H9 (cell line): ENCODE results near the gene RBM33. TPM values are rescaled to one million over a fixed set of nuclear protein-coding genes. Genes with fewer than 3 reads are reported as not detected.

Experiments used
- DNase-seq: peaks from one replicate; pipeline ENCODE4 v3.0.0-alpha.2; 2017
- H2AFZ ChIP-seq: one replicate; pipeline ENCODE4 v1.6.1; 2013; ENCODE audit warnings: mild to moderate bottlenecking, low read length, control low read depth, moderate library complexity
- H2AK5ac ChIP-seq: 2 replicates; pipeline ENCODE4 v1.6.1; 2013; ENCODE audit warnings: low read length, control low read depth, mixed read lengths; ENCODE audit not compliant: insufficient read length
- H2BK120ac ChIP-seq: one replicate; pipeline ENCODE4 v1.6.1; 2013; ENCODE audit warnings: low read depth, mild to moderate bottlenecking, low read length, control low read depth, inconsistent platforms; ENCODE audit not compliant: poor library complexity, severe bottlenecking
- H2BK12ac ChIP-seq: 2 replicates; pipeline ENCODE4 v1.6.1; 2013; ENCODE audit warnings: low read length, control low read depth, mixed read lengths, low read depth; ENCODE audit not compliant: insufficient read length
- H2BK15ac ChIP-seq: 2 replicates; pipeline ENCODE4 v1.6.1; 2013; ENCODE audit warnings: low read depth, low read length, control low read depth
- H2BK20ac ChIP-seq: one replicate; pipeline ENCODE4 v1.6.1; 2013; ENCODE audit warnings: low read depth, mild to moderate bottlenecking, low read length, control low read depth, inconsistent platforms; ENCODE audit not compliant: poor library complexity, severe bottlenecking
- H2BK5ac ChIP-seq: 2 replicates; pipeline ENCODE4 v1.6.1; 2013; ENCODE audit warnings: low read length, control low read depth, mixed read lengths; ENCODE audit not compliant: insufficient read length
- H3K14ac ChIP-seq: 2 replicates; pipeline ENCODE4 v1.6.1; 2013; ENCODE audit warnings: low read length, control low read depth; ENCODE audit not compliant: insufficient read depth
- H3K18ac ChIP-seq: 2 replicates; pipeline ENCODE4 v1.6.1; 2013; ENCODE audit warnings: low read depth, mild to moderate bottlenecking, mixed read lengths, low read length, control low read depth; ENCODE audit not compliant: insufficient read length
- H3K23ac ChIP-seq: 2 replicates; pipeline ENCODE4 v1.6.1; 2013; ENCODE audit warnings: low read length, control low read depth, mixed read lengths, low read depth; ENCODE audit not compliant: insufficient read length
- H3K23me2 ChIP-seq: 2 replicates; pipeline ENCODE4 v1.6.1; 2013; ENCODE audit warnings: low read depth, mild to moderate bottlenecking, mixed read lengths, low read length, control low read depth; ENCODE audit not compliant: insufficient read length, poor library complexity, severe bottlenecking
- H3K27ac ChIP-seq: 2 replicates; pipeline ENCODE4 v1.5.1; 2013; ENCODE audit warnings: low read length, control low read depth, mixed read lengths, low read depth; ENCODE audit not compliant: insufficient read length
- H3K27me3 ChIP-seq: 2 replicates; pipeline ENCODE4 v1.6.1; 2013; ENCODE audit warnings: low read length, control low read depth, inconsistent platforms; ENCODE audit not compliant: insufficient read depth
- H3K4ac ChIP-seq: 2 replicates; pipeline ENCODE4 v1.6.1; 2013; ENCODE audit warnings: low read depth, mild to moderate bottlenecking, control low read depth, inconsistent platforms, low read length, moderate library complexity
- H3K4me1 ChIP-seq: 2 replicates; pipeline ENCODE4 v1.6.1; 2013; ENCODE audit warnings: low read length, control low read depth, inconsistent platforms; ENCODE audit not compliant: insufficient read depth
- H3K4me2 ChIP-seq: 2 replicates; pipeline ENCODE4 v1.6.1; 2013; ENCODE audit warnings: low read length, control low read depth, mixed read lengths; ENCODE audit not compliant: insufficient read length, insufficient read depth
- H3K56ac ChIP-seq: 2 replicates; pipeline ENCODE4 v1.6.1; 2013; ENCODE audit warnings: low read depth, mild to moderate bottlenecking, mixed read lengths, low read length, control low read depth; ENCODE audit not compliant: insufficient read length
- H3K79me1 ChIP-seq: 2 replicates; pipeline ENCODE4 v1.6.1; 2013; ENCODE audit warnings: low read depth, mild to moderate bottlenecking, moderate library complexity, low read length, control low read depth, inconsistent platforms; ENCODE audit not compliant: insufficient read depth, poor library complexity, severe bottlenecking
- H3K79me2 ChIP-seq: 2 replicates; pipeline ENCODE4 v1.6.1; 2013; ENCODE audit warnings: low read length, control low read depth, inconsistent platforms; ENCODE audit not compliant: insufficient read depth
- H3K9ac ChIP-seq: 2 replicates; pipeline ENCODE4 v1.6.1; 2013; ENCODE audit warnings: low read length, control low read depth, mixed read lengths; ENCODE audit not compliant: insufficient read length; ENCODE audit errors: extremely low read depth
- H3K9me3 ChIP-seq: one replicate; pipeline ENCODE4 v1.6.1; 2013; ENCODE audit warnings: low read depth, low read length, inconsistent platforms; ENCODE audit not compliant: control insufficient read depth
- H3T11ph ChIP-seq: one replicate; pipeline ENCODE4 v1.6.1; 2013; ENCODE audit warnings: mild to moderate bottlenecking, low read length, control low read depth, inconsistent platforms
- H4K20me1 ChIP-seq: one replicate; pipeline ENCODE4 v1.6.1; 2013; ENCODE audit not compliant: control insufficient read depth, insufficient read length, insufficient read depth
- H4K5ac ChIP-seq: 2 replicates; pipeline ENCODE4 v1.6.1; 2013; ENCODE audit warnings: low read depth, mild to moderate bottlenecking, mixed read lengths, low read length, control low read depth; ENCODE audit not compliant: insufficient read length
- H4K8ac ChIP-seq: replicated peaks from 2 replicates; pipeline ENCODE4 v1.6.1; 2013; ENCODE audit warnings: low read length, control low read depth, mixed read lengths, low read depth; ENCODE audit not compliant: insufficient read length
- H4K91ac ChIP-seq: 2 replicates; pipeline ENCODE4 v1.6.1; 2013; ENCODE audit warnings: low read depth, mild to moderate bottlenecking, moderate library complexity, mixed read lengths, low read length, control low read depth; ENCODE audit not compliant: insufficient read length
- H3K27ac Mint-ChIP-seq, 3 experiments: 2 replicates in 2 of 3; 3 replicates in 1 of 3; pipeline ENCODE4 v1.8.0; 2020 to 2021; ENCODE audit warnings: mixed read lengths in 3 of 3, mild to moderate bottlenecking in 1 of 3, moderate library complexity in 1 of 3
- H3K27me3 Mint-ChIP-seq: 2 replicates; pipeline ENCODE4 v1.8.0; 2021; ENCODE audit warnings: low read depth, mild to moderate bottlenecking, moderate library complexity, mixed read lengths
- H3K36me3 Mint-ChIP-seq, 3 experiments: 2 replicates in 2 of 3; 3 replicates in 1 of 3; pipeline ENCODE4 v1.8.0; 2020 to 2021; ENCODE audit warnings: low read depth in 3 of 3, mixed read lengths in 3 of 3; ENCODE audit not compliant: insufficient read depth in 1 of 3
- H3K4me1 Mint-ChIP-seq, 2 experiments: 2 replicates each; pipeline ENCODE4 v1.8.0; 2020; ENCODE audit warnings: mixed read lengths in 2 of 2
- H3K4me3 Mint-ChIP-seq, 2 experiments: 2 replicates in 1 of 2; 3 replicates in 1 of 2; pipeline ENCODE4 v1.8.0; 2020 to 2021; ENCODE audit warnings: mild to moderate bottlenecking in 2 of 2, mixed read lengths in 2 of 2, moderate library complexity in 1 of 2
- H3K9me3 Mint-ChIP-seq, 2 experiments: 2 replicates in 1 of 2; 3 replicates in 1 of 2; pipeline ENCODE4 v1.8.0; 2020; ENCODE audit warnings: mild to moderate bottlenecking in 2 of 2, mixed read lengths in 2 of 2, moderate library complexity in 1 of 2
- WGBS: extraction: QIAGEN DNeasy Blood & Tissue Kit; methylation state at CpG from one replicate; pipeline ENCODE4 v1.1.7; 2013; ENCODE audit warnings: missing lambda C conversion rate, low lambda C conversion rate, mixed read lengths; ENCODE audit not compliant: insufficient read length; ENCODE audit errors: extremely low coverage; 5-methylcytosine and 5-hydroxymethylcytosine counted together
- total RNA-seq: library from RNA; stranded (reverse); gene quantifications from 2 replicates; pipeline ENCODE4 v1.2.1, GENCODE V29; 2021
- TF ChIP-seq, protein P1 (sequence below): fragments of 200-600 bp; sonication (generic); conservative IDR thresholded peaks from 3 replicates; pipeline ENCODE4 v1.8.0; 2021; ENCODE audit warnings: antibody characterized with exemption, mild to moderate bottlenecking

The RBM33 gene
- total RNA-seq, 1 experiment from 2014 or later: 71.3 TPM

- DNase-seq: no peak
- H2BK120ac ChIP-seq: no peak overlapping the region
These were observed 119.4 kb downstream of the RBM33 start for GRCh38 chr7:155763691-155764437.

More at GRCh38 chr7:155763691-155764437, 119.4 kb downstream of the RBM33 start:
- H3K23me2 ChIP-seq: no peaks in the 10 kb centered on the region
- H4K20me1 ChIP-seq: no peaks in the 10 kb centered on the region
- WGBS: no CpG with 5 or more reads among the region's 27 CpGs
- no peak overlapping the region; the same call in 1 of the 2 replicates for H3K14ac ChIP-seq
- no peak overlapping the region for H3K27ac ChIP-seq
- Mint-ChIP-seq H3K4me1 (peaks cover 32 to 40% of the 10 kb centered on the region in 2 experiments), H3K36me3 (peaks cover 13 to 41% (median 41%) of the 10 kb centered on the region in 3 experiments; a peak in 6 of 7 replicates), H3K27ac (peak overlapping the region; percentile 31 to 84 (median 81); a peak in 4 of 7 replicates), H3K9me3 (no peaks in the 10 kb centered on the region), H3K4me3 (no peak overlapping the region; a peak in 1 of 5 replicates), H3K27me3 (no peaks in the 10 kb centered on the region)
- no peaks in the 10 kb centered on the region for H3K9me3 ChIP-seq
- H2BK5ac ChIP-seq: no peak overlapping the region
- H3K4ac ChIP-seq: no peak overlapping the region
- no peak overlapping the region for H3K23ac ChIP-seq
- H2BK15ac ChIP-seq: no peak overlapping the region; the same call in 1 of the 2 replicates
- H4K91ac ChIP-seq: no peak overlapping the region
- no peak overlapping the region for H2BK12ac ChIP-seq
- H3K4me1 ChIP-seq: no peaks in the 10 kb centered on the region
- H4K8ac ChIP-seq: no peak overlapping the region
- H3K79me2 ChIP-seq: peaks cover 4% of the 10 kb centered on the region; the same call in 1 of the 2 replicates
- H2AFZ ChIP-seq: no peak overlapping the region
- TF ChIP-seq, protein P1, sequence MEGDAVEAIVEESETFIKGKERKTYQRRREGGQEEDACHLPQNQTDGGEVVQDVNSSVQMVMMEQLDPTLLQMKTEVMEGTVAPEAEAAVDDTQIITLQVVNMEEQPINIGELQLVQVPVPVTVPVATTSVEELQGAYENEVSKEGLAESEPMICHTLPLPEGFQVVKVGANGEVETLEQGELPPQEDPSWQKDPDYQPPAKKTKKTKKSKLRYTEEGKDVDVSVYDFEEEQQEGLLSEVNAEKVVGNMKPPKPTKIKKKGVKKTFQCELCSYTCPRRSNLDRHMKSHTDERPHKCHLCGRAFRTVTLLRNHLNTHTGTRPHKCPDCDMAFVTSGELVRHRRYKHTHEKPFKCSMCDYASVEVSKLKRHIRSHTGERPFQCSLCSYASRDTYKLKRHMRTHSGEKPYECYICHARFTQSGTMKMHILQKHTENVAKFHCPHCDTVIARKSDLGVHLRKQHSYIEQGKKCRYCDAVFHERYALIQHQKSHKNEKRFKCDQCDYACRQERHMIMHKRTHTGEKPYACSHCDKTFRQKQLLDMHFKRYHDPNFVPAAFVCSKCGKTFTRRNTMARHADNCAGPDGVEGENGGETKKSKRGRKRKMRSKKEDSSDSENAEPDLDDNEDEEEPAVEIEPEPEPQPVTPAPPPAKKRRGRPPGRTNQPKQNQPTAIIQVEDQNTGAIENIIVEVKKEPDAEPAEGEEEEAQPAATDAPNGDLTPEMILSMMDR: no peak
- no peaks in the 10 kb centered on the region for H3K27me3 ChIP-seq
- no peak overlapping the region for H2BK20ac ChIP-seq
- H3K9ac ChIP-seq: no peak overlapping the region
- no peaks in the 10 kb centered on the region for H3K79me1 ChIP-seq
- H4K5ac ChIP-seq: no peak overlapping the region
- no peak overlapping the region for H3K4me2 ChIP-seq
- H2AK5ac ChIP-seq: no peak overlapping the region
- H3T11ph ChIP-seq: no peak overlapping the region
- H3K18ac ChIP-seq: no peak overlapping the region
- H3K56ac ChIP-seq: no peak overlapping the region
